Left ventricle myocardium inferior (tissue), 1 donor: ENCODE measurements around the gene CDK6. TPM values are rescaled to one million over a fixed set of nuclear protein-coding genes. Genes with fewer than 3 reads are reported as not detected.
A peak's percentile ranks its signal among the peaks of the same experiment; 100 is the strongest.

Experiments used
- DNase-seq: peaks from one replicate; pipeline ENCODE4 v3.0.0-alpha.2; 2020
- H3K27ac ChIP-seq: fragments of 200-600 bp; replicated peaks from 2 replicates; pipeline ENCODE4 v1.8.0; 2021
- H3K27me3 ChIP-seq: fragments of 200-600 bp; 2 replicates; pipeline ENCODE4 v1.8.0; 2021; ENCODE audit warnings: low read depth
- H3K36me3 ChIP-seq: fragments of 200-600 bp; 2 replicates; pipeline ENCODE4 v1.8.0; 2021
- H3K4me1 ChIP-seq: fragments of 200-600 bp; 2 replicates; pipeline ENCODE4 v1.8.0; 2021
- H3K4me3 ChIP-seq: fragments of 200-600 bp; 2 replicates; pipeline ENCODE4 v1.8.0; 2021; ENCODE audit warnings: mild to moderate bottlenecking, moderate library complexity
- H3K9me3 ChIP-seq: fragments of 200-600 bp; replicated peaks from 2 replicates; pipeline ENCODE4 v1.8.0; 2021
- intact Hi-C: fragments of 100-400 bp; cut with micrococcal nuclease; formaldehyde crosslinking; loops from one replicate; pipeline ENCODE4 v1.11.0; 2022
- total RNA-seq: library from RNA; stranded (reverse); fragmentation: NEBNext Ultra II Directional; extraction: Animal tissue kit (Norgen Biotek cat#: 25700); gene quantifications from one replicate; pipeline ENCODE4 v1.2.1, GENCODE V29; 2021
- TF ChIP-seq, protein P1 (sequence below): fragments of 200-600 bp; IDR thresholded peaks from 2 replicates; pipeline ENCODE4 v1.8.0; 2021; ENCODE audit warnings: antibody characterized with exemption, mild to moderate bottlenecking, borderline replicate concordance
- donor health status: DM: no; HTN: yes; CAD: no; lungs with severe emphysema.

CDK6 gene
- total RNA-seq, 1 donor from 2014 or later, result 16.5 TPM

GRCh38 chr7:92817398-92817797 lies 19.0 kb downstream of the CDK6 start:
- TF ChIP-seq, protein P1, sequence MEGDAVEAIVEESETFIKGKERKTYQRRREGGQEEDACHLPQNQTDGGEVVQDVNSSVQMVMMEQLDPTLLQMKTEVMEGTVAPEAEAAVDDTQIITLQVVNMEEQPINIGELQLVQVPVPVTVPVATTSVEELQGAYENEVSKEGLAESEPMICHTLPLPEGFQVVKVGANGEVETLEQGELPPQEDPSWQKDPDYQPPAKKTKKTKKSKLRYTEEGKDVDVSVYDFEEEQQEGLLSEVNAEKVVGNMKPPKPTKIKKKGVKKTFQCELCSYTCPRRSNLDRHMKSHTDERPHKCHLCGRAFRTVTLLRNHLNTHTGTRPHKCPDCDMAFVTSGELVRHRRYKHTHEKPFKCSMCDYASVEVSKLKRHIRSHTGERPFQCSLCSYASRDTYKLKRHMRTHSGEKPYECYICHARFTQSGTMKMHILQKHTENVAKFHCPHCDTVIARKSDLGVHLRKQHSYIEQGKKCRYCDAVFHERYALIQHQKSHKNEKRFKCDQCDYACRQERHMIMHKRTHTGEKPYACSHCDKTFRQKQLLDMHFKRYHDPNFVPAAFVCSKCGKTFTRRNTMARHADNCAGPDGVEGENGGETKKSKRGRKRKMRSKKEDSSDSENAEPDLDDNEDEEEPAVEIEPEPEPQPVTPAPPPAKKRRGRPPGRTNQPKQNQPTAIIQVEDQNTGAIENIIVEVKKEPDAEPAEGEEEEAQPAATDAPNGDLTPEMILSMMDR, result no peak
- no peak overlapping the region for H3K4me3 ChIP-seq
- DNase-seq, result no peak
- no peak overlapping the region for H3K27ac ChIP-seq
- intact Hi-C loops, result no loop called here
- H3K27me3 ChIP-seq, result no peaks in the 10 kb centered on the region
- no peaks in the 10 kb centered on the region for H3K36me3 ChIP-seq
- H3K4me1 ChIP-seq, result peaks cover 61% of the 10 kb centered on the region
- H3K9me3 ChIP-seq, result peaks cover 24% of the 10 kb centered on the region

- Histone ChIP-seq H3K9me3 (peaks cover 24% of the 10 kb centered on the region), H3K36me3 (no peaks in the 10 kb centered on the region), H3K4me1 (peaks cover 57% of the 10 kb centered on the region), H3K27ac (no peak overlapping the region), H3K27me3 (no peaks in the 10 kb centered on the region), H3K4me3 (no peak overlapping the region)
- intact Hi-C loops, result no loop called here
- no peak for DNase-seq
- TF ChIP-seq, protein P1, result no peak
These were observed 21.0 kb downstream of the CDK6 start for GRCh38 chr7:92815412-92815811.

- Histone ChIP-seq H3K4me1 (peaks cover 57% of the 10 kb centered on the region), H3K9me3 (peaks cover 14% of the 10 kb centered on the region), H3K27ac (peak overlapping the region; percentile 36), H3K4me3 (no peak overlapping the region), H3K27me3 (no peaks in the 10 kb centered on the region), H3K36me3 (no peaks in the 10 kb centered on the region)
- intact Hi-C loops, result no loop called here
- TF ChIP-seq, protein P1, result no peak
- DNase-seq, result no peak
These were observed 22.9 kb downstream of the CDK6 start for GRCh38 chr7:92813390-92814024.

DNA sequence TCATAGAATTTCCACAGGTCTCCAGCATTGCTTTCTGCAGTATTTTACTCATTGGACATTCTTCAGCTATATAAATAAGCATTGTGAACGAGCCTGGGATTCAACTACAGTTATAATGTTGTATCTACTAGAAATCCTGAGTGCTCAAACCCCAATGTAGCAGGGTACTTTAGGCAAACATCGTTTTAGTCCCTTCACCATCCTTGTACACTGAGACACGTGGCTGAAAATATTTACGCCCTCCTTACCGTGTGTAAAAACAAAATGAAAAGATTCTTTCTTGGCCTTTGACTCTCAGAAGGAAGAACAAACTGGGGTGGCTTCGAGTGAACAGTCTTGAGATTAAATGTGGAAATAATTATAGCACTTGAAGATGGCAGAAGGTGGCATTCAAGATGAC lies 25.2 kb downstream of the CDK6 start:
- TF ChIP-seq, protein P1, result no peak
- no peak for DNase-seq
- Histone ChIP-seq H3K4me3 (no peak overlapping the region), H3K36me3 (no peaks in the 10 kb centered on the region), H3K27me3 (no peaks in the 10 kb centered on the region), H3K27ac (no peak overlapping the region), H3K9me3 (peaks cover 9% of the 10 kb centered on the region), H3K4me1 (peaks cover 50% of the 10 kb centered on the region)
- intact Hi-C loops, result no loop called here

DNA sequence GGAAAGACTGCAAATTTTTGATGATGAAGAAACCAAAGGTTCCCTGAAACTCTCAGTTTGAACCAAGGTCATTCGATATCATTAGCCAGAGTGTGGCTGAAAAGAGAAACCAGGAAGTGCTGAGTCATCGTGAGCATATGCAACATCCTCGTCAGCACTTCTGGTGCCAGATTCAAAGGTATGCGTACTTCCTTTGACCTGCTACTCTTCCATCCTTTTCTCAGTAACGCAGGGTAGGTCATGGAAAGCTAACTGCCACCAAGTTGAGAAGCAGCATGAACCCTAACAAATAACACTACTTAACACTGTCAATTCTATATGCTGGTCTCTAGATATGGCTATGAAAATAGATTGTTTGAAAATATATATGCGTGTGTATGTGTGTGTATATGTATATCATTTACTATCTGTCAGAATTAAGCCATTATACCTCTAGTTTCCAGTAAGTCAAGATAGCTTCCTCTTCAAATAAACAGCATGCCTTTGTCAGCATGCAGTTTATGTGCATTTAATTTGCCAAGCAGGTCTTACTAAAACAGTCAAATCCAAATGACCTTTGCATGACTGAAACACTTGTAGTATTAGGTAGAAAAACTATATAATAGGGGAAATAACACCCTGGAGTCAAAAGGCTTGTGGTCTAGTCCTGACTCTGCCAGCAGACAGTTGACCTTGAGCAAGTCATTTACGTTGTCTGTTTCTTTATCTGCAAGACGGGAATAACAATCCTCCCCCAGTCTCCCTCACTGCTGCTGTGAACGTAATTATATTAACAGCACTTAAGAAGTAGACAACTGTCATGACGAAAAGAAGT lies 26.4 kb downstream of the CDK6 start:
- intact Hi-C loops, result no loop called here
- H3K27me3 ChIP-seq, result no peaks in the 10 kb centered on the region
- peak; percentile 26 for DNase-seq
- H3K27ac ChIP-seq, result peak overlapping the region; percentile 77
- TF ChIP-seq, protein P1, result no peak
- no peaks in the 10 kb centered on the region for H3K36me3 ChIP-seq
- H3K9me3 ChIP-seq, result no peaks in the 10 kb centered on the region
- H3K4me1 ChIP-seq, result peaks cover 50% of the 10 kb centered on the region
- peak overlapping the region; percentile 8 for H3K4me3 ChIP-seq
